ENCODE data around the gene SBF1.

The SBF1 gene

GRCh38 chr22:50502096-50502495 is 27.3 kb upstream of the SBF1 start:
- DNase-seq (ENCODE audit: low read depth) = no peak
- no peak for TF ChIP-seq CTCF (conservative IDR thresholded peaks at IDR 0.05; ENCODE audit: control insufficient read depth, insufficient read depth, low read depth, low read length)
- H3K4me3 ChIP-seq (ENCODE audit: control insufficient read depth, low read depth, low read length) = no peak overlapping the region

GRCh38 chr22:50500452-50500851 is 25.6 kb upstream of the SBF1 start:
- DNase-seq (ENCODE audit: low read depth) = no peak
- no peak for TF ChIP-seq CTCF (conservative IDR thresholded peaks at IDR 0.05; ENCODE audit: control insufficient read depth, insufficient read depth, low read depth, low read length)
- H3K4me3 ChIP-seq (ENCODE audit: control insufficient read depth, low read depth, low read length) = no peak overlapping the region

- no peak overlapping the region for H3K4me3 ChIP-seq (ENCODE audit: control insufficient read depth, low read depth, low read length)
- peak; percentile 85 for TF ChIP-seq CTCF (conservative IDR thresholded peaks at IDR 0.05; ENCODE audit: control insufficient read depth, insufficient read depth, low read depth, low read length)
These were observed 23.6 kb upstream of the SBF1 start for GRCh38 chr22:50498322-50498890.

GRCh38 chr22:50497093-50497492 is 22.3 kb upstream of the SBF1 start:
- no peak overlapping the region for H3K4me3 ChIP-seq (ENCODE audit: control insufficient read depth, low read depth, low read length)
- no peak for DNase-seq (ENCODE audit: low read depth)
- no peak for TF ChIP-seq CTCF (conservative IDR thresholded peaks at IDR 0.05; ENCODE audit: control insufficient read depth, insufficient read depth, low read depth, low read length)

More at GRCh38 chr22:50498322-50498890, 23.6 kb upstream of the SBF1 start:
- DNase-seq (ENCODE audit: low read depth) = peak; percentile 66

- no peak overlapping the region for H3K4me3 ChIP-seq (ENCODE audit: control insufficient read depth, low read depth, low read length)
- DNase-seq (ENCODE audit: low read depth) = no peak
- no peak for TF ChIP-seq CTCF (conservative IDR thresholded peaks at IDR 0.05; ENCODE audit: control insufficient read depth, insufficient read depth, low read depth, low read length)
These were observed 15.9 kb upstream of the SBF1 start for GRCh38 chr22:50490531-50491308.

GRCh38 chr22:50489363-50490243 is 14.8 kb upstream of the SBF1 start:
- TF ChIP-seq CTCF (conservative IDR thresholded peaks at IDR 0.05; ENCODE audit: control insufficient read depth, insufficient read depth, low read depth, low read length) = no peak
- no peak for DNase-seq (ENCODE audit: low read depth)
- no peak overlapping the region for H3K4me3 ChIP-seq (ENCODE audit: control insufficient read depth, low read depth, low read length)

Measured in fibroblast of mammary gland (primary cell).